ENCODE results near the gene TYW3.

GRCh38 chr1:74799119-74799657, 66.2 kb downstream of the TYW3 start:
- no peak for TF ChIP-seq CTCF (IDR thresholded peaks at IDR 0.05)
- no peak for TF ChIP-seq POLR2A (IDR thresholded peaks at IDR 0.05)
